Small intestine (tissue), 7 donors: Measurements from ENCODE around the gene OR56A4. TPM values are rescaled to one million over a fixed set of nuclear protein-coding genes. Genes with fewer than 3 reads are reported as not detected.
"Not testable (repeated sequence)": the region's sequence is repeated elsewhere in the genome, so short reads cannot be mapped to it uniquely, and the experiment has no call there.

ENCODE experiments used
- DNase-seq, 2 donors: peaks; one replicate each; pipeline versions ENCODE4 v3.0.0 to v3.0.0-alpha.2; 2013
- FAIRE-seq: peaks from 2 replicates; lab custom pipeline; 2012; peaks lifted over from hg19 to GRCh38; lab: Jason Lieb, UNC
- H3K27ac ChIP-seq, 3 donors: one replicate each; pipeline ENCODE4 v1.5.1; 2013; ENCODE audit warnings: low read length in 2 of 3, mild to moderate bottlenecking in 2 of 3, control low read depth in 1 of 3, inconsistent platforms in 1 of 3, low read depth in 1 of 3, moderate library complexity in 1 of 3
- H3K27me3 ChIP-seq, 3 donors: one replicate each; pipeline ENCODE4 v1.6.1; 2013; ENCODE audit warnings: low read length in 3 of 3, inconsistent platforms in 1 of 3; ENCODE audit not compliant: control insufficient read depth in 3 of 3, insufficient read depth in 3 of 3
- H3K36me3 ChIP-seq, 3 donors: one replicate each; pipeline ENCODE4 v1.6.1; 2013; ENCODE audit warnings: low read length in 3 of 3, inconsistent platforms in 1 of 3, low read depth in 1 of 3, mild to moderate bottlenecking in 1 of 3, moderate library complexity in 1 of 3; ENCODE audit not compliant: control insufficient read depth in 3 of 3, insufficient read depth in 2 of 3
- H3K4me1 ChIP-seq, 3 donors: one replicate each; pipeline ENCODE4 v1.6.1; 2013; ENCODE audit warnings: low read length in 2 of 3, inconsistent platforms in 1 of 3, low read depth in 1 of 3, mild to moderate bottlenecking in 1 of 3, moderate library complexity in 1 of 3; ENCODE audit not compliant: control insufficient read depth in 3 of 3, insufficient read depth in 2 of 3
- H3K4me3 ChIP-seq, 3 donors: one replicate each; pipeline ENCODE4 v1.5.1; 2013; ENCODE audit warnings: low read length in 3 of 3, control low read depth in 1 of 3, inconsistent platforms in 1 of 3, low read depth in 1 of 3, mild to moderate bottlenecking in 1 of 3, moderate library complexity in 1 of 3
- H3K9me3 ChIP-seq, 2 donors: one replicate each; pipeline ENCODE4 v1.6.1; 2013; ENCODE audit warnings: low read depth in 1 of 2, low read length in 1 of 2; ENCODE audit not compliant: control insufficient read depth in 2 of 2, insufficient read depth in 1 of 2
- WGBS, 3 donors: extraction: QIAGEN DNeasy Blood & Tissue Kit; methylation state at CpG; one replicate each; pipeline ENCODE4 v1.1.7; 2013; 5-methylcytosine and 5-hydroxymethylcytosine counted together
- polyA plus RNA-seq, 4 donors: library from polyadenylated mRNA; stranded (reverse) in 3 of 4; unstranded in 1 of 4; fragments of 200-250 nt in 3 of 4; fragments of 120-200 nt in 1 of 4; gene quantifications; one replicate each; pipeline versions ENCODE4 v1.2.1 to v1.2.3, GENCODE V29; 2013
- donor health status: healthy with polysubstance abuse.
- donor health status: control.
- donor health status: control.
- donor health status: Bipolar disorder and iron deficiency.
- donor health status: healthy.

The OR56A4 gene
- polyA plus RNA-seq, 4 donors, result 0.01 TPM; not detected in 3

DNA sequence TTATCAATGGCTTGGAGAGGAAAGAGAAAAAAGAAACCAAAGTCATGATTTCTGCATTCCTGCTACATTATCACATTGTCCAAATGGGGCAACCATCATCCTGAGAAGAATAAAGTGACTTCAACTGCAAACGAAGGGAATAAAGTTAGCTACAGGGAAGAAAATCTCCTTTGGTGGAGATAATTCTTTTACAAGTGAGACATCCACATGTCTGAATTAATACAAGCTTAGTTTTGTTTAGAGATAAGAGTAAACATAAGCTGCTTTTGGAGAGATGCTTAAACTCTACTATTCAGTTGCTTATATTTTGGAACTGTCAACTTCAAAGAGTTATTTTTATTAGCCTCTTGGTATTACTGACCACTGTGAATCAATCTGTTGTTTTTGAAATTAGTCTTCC is 19.9 kb downstream of the OR56A4 start, which contains the start of gene OR52L1:
Gene OR52L1 (minus strand): TSS at position 101 of the 400 bp plus-strand sequence. CDS start 55 bp downstream, at position 46.
- Histone ChIP-seq H3K27me3 (no peaks in the 10 kb centered on the region), H3K4me3 (no peak within 1 kb of the TSS), H3K27ac (no peak within 1 kb of the TSS), H3K9me3 (no peaks in the 10 kb centered on the region), H3K36me3 (no peaks in the 10 kb centered on the region), H3K4me1 (no peaks in the 10 kb centered on the region)
- no peak for FAIRE-seq
- DNase-seq, result no peak
- 47 to 59% (median 54%) methylated on average over 1 of the region's 1 CpG for WGBS, 3 donors

DNA sequence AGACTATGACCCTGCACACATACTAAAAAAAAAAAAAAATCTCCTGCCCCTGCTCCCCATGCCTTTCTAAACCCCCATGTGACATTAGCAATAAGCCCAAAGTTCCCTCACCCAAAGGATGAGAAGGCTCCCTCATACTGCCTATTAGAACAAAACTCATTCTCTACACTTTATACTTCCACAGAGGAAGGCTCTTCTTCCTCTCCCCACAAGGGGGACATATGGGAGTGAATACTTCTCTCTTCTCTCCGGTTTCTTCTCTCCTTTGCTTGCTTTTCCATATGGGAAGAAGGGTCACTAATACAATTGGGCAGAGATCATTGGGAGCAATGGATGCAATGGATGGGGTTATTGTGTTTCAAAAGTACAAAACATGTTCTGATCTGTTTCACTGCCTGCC is 23.3 kb downstream of the OR56A4 start:
- WGBS, 3 donors, result 20 to 69% (median 29%) methylated on average over 1 of the region's 1 CpG
- Histone ChIP-seq H3K27me3 (no peaks in the 10 kb centered on the region), H3K4me3 (no peak overlapping the region), H3K27ac (no peak overlapping the region), H3K9me3 (no peaks in the 10 kb centered on the region), H3K36me3 (no peaks in the 10 kb centered on the region), H3K4me1 (no peaks in the 10 kb centered on the region)
- FAIRE-seq (no peak), DNase-seq (no peak)

DNA sequence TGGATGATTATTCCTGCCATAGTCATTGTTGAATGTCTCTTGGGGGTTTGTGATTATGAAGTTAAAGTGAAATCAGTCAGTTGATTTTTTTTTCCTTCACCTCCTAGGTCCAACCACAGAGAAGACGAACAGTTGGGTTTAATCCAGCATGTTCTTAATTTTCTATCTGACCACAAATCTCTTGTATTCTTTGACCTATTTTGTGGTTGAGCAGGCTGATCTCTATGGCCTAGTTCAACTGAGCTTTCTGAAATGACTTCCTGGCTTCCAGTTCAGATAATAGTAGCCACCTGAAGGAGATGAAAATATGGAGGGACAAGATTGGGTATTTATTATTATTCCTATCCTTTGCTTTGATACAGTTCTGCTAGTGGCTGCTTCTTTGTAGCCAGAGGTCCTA is 33.2 kb downstream of the OR56A4 start:
- WGBS, 3 donors, result 57 to 77% (median 59%) methylated on average over 1 of the region's 1 CpG
- Histone ChIP-seq H3K36me3 (no peaks in the 10 kb centered on the region), H3K27ac (no peak overlapping the region), H3K27me3 (no peaks in the 10 kb centered on the region), H3K9me3 (no peaks in the 10 kb centered on the region), H3K4me3 (no peak overlapping the region), H3K4me1 (no peaks in the 10 kb centered on the region)
- DNase-seq (no peak), FAIRE-seq (no peak)

DNA sequence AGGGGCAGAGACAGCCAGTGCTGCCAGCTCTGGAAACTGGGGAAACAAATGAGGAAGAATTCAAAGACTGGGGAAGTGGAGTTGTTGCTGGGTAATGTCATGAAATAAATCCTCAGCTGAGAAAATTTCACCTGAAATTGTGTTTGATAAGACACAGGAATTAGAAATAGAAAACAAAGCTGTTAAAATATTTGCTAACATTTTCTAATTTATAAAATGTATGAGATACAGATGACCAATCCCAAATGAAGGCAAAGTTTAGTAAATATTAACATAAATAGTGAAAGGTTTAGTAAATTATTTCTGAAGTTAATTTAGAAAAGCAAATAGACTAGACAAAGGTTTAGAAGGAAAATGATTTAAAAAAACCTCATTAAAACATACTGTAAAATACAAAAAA is 38.4 kb downstream of the OR56A4 start, which contains the start of gene OR56A5:
Gene OR56A5 (minus strand): TSS at position 101 of the 400 bp plus-strand sequence. CDS start 0 bp downstream, at position 101.
- Histone ChIP-seq H3K4me1 (no peaks in the 10 kb centered on the region), H3K27me3 (no peaks in the 10 kb centered on the region)
- no peak for FAIRE-seq

DNA sequence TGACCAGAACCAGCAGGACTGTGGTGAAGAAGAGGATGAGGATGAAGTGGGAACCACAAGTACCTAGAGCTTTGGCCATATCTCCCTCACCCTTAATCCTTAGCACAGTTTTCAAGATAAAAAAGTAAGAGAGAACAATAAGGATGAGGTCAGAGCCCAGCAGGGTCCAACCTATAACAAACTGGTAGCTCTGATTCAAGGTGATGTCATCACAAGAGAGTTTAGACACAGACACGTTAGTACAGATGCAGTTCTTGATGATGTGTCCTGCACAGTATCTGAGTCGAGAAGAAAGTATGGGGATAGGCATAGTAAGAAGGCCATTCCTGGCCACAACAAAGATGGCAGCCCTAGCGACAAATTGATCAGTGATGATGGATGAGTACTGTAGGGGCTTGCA is 39.0 kb downstream of the OR56A4 start:
- no peaks in the 10 kb centered on the region for H3K4me1 ChIP-seq
- H3K27ac ChIP-seq, result no peak overlapping the region
- DNase-seq, result no peak
- FAIRE-seq, result no peak
- peaks cover 0 to 6% of the 10 kb centered on the region in 2 donors for H3K9me3 ChIP-seq
- WGBS, 3 donors, result 51 to 77% (median 70%) methylated on average over 3 of the region's 3 CpGs
- no peaks in the 10 kb centered on the region for H3K36me3 ChIP-seq
- H3K4me3 ChIP-seq, result no peak overlapping the region
- no peaks in the 10 kb centered on the region for H3K27me3 ChIP-seq

More for the DNA sequence above, 38.4 kb downstream of the OR56A4 start, which contains the start of gene OR56A5:
- no peaks in the 10 kb centered on the region for H3K36me3 ChIP-seq
- H3K4me3 ChIP-seq, result no peak within 1 kb of the TSS
- H3K27ac ChIP-seq, result no peak within 1 kb of the TSS
- no peak for DNase-seq
- peaks cover 0 to 6% of the 10 kb centered on the region in 2 donors for H3K9me3 ChIP-seq

DNA sequence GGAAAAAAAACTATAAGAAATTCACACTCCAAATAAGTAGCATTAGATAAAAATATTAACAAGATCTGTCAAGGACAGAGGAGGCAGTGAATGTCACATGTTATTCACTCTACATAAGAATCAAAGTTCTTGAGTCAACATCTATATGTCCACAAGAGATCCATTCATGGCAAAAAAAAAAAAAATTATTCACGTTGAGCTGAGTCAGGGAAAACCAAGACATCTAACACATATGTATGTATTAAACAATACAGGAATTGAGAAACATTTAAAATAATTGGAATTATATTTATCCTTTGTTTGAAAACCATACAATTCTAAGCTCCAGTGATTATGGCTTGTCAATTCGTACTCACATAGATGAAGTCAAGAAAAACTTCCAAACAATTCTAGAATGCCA is 39.8 kb downstream of the OR56A4 start:
- peaks cover 0 to 6% of the 10 kb centered on the region in 2 donors for H3K9me3 ChIP-seq
- H3K27ac ChIP-seq, result no peak overlapping the region
- no peaks in the 10 kb centered on the region for H3K4me1 ChIP-seq
- 62 to 71% (median 70%) methylated on average over 2 of the region's 2 CpGs for WGBS, 3 donors
- H3K4me3 ChIP-seq, result no peak overlapping the region
- no peaks in the 10 kb centered on the region for H3K27me3 ChIP-seq
- DNase-seq (no peak), FAIRE-seq (no peak)
- no peaks in the 10 kb centered on the region for H3K36me3 ChIP-seq

DNA sequence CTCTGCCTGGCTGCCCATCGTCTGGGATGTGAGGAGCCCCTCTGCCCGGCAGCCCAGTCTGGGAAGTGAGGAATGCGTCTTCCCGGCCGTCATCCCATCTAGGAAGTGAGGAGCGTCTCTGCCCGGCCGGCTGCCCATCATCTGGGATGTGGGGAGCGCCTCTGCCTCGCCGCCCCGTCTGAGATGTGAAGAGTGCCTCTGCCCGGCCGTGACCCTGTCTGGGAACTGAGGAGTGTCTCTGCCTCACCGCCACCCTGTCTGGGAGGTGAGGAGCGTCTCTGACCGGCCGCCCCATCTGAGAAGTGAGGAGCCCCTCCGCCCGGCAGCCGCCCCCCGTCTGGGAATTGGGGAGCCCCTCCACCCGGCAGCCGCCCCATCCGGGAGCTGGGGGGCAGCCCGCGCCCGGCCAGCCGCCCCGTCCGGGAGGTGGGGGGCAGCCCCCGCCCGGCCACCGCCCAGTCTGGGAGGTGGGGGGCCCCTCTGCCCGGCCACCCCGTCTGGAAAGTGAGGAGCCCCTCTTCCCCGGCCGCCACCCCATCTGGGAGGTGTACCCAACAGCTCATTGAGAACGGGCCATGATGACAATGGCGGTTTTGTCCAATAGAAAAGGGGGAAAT is 45.9 kb downstream of the OR56A4 start:
- H3K9me3 ChIP-seq, H3K4me3 ChIP-seq, H3K4me1 ChIP-seq, H3K27me3 ChIP-seq, H3K36me3 ChIP-seq, FAIRE-seq, DNase-seq, H3K27ac ChIP-seq: not testable (repeated sequence)
- WGBS, 3 donors, result 93 to 95% (median 93%) methylated on average over 35 to 40 of the region's 40 CpGs

DNA sequence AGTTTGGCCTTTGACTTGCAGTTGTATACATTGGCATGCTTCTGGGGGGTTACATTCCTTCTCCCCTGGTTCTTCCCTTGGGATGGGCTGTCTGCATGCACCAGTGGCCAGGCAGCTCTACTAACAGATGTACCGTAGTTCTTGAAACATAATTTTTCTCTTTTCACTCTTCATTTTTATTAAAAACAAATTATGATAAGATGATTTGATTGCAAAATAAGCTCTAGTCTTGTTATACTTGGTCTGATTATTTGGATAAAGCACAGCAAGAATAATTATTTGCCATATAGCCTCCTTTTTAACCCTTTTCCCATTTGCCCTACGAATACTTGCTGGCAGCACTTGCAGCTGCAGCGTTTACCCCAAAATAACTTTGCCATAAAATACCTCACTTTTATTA is 51.2 kb downstream of the OR56A4 start:
- Histone ChIP-seq H3K4me1 (no peaks in the 10 kb centered on the region), H3K27ac (no peak overlapping the region), H3K4me3 (no peak overlapping the region), H3K27me3 (no peaks in the 10 kb centered on the region), H3K9me3 (peaks cover 0 to 3% of the 10 kb centered on the region in 2 donors), H3K36me3 (no peaks in the 10 kb centered on the region)
- FAIRE-seq (no peak), DNase-seq (no peak)
- 83 to 89% (median 88%) methylated on average over 3 of the region's 3 CpGs for WGBS, 3 donors
